ENCODE data around the gene FGF11.
"Not testable (repeated sequence)": the region's sequence is repeated elsewhere in the genome, so short reads cannot be mapped to it uniquely, and the experiment has no call there.

Gene FGF11

DNA sequence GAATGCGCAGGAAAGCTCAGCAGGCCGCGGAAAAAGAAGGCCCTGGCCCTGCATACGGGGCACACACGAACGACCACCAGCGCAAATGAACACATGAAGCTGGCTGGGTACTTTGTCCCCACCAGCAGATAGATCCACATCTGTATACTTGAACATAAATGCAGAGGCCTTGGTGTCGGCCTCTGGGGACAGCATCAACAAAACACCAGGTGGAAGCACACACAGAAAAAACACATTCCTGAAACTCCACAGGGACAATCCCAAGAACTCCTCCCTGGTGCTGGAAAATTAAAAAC is 40.7 kb downstream of the FGF11 start:
- no peak for DNase-seq (ENCODE audit: low spot score)

DNA sequence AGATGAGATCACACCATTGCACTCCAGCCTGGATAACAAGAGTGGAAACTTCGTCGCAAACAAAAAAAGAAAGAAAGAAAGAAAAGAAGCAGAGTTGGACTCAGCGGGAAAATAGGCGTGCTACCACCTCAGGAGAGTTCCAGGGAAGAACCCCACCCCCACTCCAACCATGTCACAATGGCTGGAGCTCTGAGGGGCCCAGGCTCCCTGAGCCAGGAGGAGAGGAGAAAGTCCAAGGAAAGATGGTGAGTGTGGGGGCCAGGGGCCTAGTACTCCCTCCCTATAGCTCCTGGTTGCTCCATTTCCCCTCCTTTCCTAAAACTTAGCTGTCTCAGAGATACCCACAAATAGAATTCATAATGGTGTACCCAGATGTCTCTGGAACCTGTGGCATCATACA is 42.0 kb downstream of the FGF11 start, which contains the start of gene SLC35G6:
Gene SLC35G6, plus strand, starts transcription at position 172 of the 400 bp plus-strand sequence. Its CDS starts 71 bp downstream, at position 243.
- not testable (repeated sequence) for DNase-seq (ENCODE audit: low spot score)

DNA sequence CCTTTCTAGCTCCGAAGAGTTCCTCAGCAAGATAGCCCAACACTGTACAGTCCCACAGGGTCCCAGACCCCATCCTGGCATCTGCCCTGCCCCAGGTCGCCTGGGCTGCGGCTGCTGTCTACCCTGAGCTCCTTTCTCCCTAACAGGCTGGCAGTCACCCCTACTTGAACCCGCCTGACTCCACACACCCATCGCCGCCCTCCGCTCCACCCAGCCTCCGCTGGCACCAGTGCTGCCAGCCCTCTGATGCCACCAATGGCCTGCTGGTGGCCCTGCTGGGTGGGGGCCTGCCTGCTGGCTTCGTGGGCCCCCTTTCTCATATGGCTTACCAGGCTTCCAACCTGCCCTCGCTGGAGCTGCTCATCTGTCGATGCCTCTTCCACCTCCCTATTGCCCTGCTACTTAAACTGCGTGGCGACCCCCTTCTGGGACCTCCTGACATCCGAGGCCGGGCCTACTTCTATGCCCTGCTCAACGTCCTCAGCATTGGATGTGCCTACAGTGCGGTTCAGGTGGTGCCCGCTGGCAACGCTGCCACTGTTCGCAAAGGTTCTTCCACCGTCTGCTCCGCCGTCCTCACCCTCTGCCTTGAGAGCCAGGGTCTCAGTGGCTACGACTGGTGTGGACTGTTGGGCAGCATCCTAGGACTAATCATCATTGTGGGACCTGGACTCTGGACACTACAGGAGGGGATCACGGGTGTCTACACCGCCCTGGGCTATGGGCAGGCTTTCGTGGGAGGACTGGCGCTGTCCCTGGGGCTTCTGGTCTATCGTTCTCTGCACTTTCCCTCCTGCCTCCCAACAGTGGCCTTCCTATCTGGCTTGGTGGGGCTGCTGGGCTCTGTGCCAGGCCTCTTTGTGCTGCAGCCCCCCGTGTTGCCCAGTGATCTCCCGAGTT is 42.8 kb downstream of the FGF11 start:
- not testable (repeated sequence) for DNase-seq (ENCODE audit: low spot score)

DNA sequence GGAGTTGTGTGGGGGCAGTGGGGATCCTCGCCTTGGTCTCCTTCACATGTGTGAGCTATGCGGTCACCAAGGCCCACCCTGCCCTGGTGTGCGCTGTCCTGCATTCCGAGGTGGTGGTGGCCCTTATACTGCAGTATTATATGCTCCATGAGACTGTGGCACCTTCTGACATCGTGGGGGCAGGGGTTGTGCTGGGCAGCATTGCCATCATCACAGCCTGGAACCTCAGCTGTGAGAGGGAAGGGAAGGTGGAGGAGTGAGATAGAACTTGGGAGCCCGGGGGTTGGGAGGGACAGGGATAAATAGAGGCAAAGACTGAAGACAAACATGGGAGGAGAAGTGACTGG is 43.4 kb downstream of the FGF11 start:
- DNase-seq (ENCODE audit: low spot score) = not testable (repeated sequence)

DNA sequence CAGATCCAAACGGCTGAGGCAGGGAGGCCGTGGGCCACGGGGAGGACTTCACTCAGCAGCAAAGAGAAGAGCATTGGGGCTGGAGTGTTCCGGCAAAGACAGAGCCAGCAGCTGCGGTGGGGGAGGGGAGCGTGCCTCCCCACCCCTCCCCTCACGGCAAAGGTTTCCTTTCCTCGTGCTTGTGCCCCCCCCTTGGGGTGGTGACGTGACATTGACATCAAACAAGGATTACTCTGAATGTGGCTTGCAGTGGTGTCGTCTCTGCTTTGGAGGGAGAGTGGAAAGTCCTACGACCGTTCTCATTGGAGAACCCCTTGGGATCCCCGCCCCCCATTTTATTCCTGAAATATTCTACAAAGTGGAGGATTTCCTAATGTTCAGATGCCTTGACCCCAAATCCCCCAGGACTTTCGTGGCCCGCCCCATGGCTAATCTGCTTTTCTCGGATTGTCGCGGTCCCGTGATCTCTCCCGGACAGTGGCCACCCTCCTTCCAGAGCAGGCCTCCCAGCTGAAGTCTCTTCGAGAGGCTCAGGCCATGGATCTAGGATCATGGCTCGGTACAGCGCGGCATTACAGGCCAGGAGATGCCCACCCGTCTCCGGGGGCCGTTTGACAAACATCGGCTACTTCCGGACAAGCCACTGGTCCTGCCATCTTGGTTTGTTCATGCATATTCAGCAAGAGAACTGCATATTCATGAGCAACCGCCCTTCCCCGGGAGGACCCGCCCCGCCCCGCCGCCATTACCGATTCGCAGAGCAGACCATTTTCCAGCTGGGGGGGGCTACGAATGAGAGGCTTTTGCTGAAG is 44.1 kb downstream of the FGF11 start:
- DNase-seq (ENCODE audit: low spot score) = peak; percentile 83

DNA sequence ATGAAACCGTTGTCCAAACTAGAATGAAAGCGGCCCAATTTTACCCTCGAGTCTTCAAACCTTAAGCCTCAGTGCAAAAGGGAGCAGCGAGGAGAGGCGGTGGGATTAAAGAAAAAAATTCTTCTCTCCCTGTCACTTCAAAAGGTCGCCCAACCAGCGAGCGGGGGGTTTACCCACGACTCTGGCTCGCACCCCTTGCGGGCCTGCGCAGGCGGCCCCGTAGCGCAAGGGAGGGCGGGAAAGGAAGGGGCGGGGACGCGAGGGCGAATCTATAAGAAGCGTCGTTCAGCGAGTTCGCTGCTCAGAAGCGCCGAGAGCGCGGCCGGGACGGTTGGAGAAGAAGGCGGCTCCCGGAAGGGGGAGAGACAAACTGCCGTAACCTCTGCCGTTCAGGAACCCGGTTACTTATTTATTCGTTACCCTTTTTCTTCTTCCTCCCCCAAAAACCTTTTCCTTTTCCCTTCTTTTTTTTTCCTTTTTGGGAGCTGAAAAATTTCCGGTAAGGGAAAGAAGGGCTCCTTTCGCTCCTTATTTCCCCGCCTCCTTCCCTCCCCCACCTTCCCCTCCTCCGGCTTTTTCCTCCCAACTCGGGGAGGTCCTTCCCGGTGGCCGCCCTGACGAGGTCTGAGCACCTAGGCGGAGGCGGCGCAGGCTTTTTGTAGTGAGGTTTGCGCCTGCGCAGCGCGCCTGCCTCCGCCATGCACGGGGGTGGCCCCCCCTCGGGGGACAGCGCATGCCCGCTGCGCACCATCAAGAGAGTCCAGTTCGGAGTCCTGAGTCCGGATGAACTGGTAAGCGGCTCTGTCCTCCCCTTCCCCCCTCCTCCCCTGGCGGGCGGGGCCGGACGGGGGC is 45.0 kb downstream of the FGF11 start, which contains the start of gene POLR2A:
Gene POLR2A, plus strand, starts transcription at position 300 of the 852 bp plus-strand sequence.
- DNase-seq (ENCODE audit: low spot score) = peak; percentile 100

DNA sequence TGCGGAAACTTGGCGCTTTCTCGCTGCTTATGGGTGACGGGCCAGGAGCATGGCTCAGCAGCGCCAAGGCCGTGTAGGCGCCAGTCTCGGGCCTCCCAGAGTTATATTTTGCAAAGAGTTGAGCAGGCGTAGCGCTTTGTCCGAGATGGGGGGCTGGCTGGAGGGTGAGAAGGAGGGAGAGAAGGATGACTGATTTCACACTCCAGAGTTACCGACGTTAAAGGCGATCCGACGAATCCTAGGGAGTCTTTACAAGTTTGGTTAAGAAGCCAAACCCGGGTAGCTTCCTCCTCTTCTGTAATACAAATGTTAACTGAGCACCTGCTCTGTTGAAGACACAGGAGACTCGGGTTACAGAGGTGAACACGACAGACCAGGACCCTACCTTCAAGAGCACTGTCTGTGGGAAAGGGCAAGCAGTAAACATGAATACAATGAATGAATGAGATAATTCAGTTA is 45.6 kb downstream of the FGF11 start:
- DNase-seq (ENCODE audit: low spot score) = no peak

DNA sequence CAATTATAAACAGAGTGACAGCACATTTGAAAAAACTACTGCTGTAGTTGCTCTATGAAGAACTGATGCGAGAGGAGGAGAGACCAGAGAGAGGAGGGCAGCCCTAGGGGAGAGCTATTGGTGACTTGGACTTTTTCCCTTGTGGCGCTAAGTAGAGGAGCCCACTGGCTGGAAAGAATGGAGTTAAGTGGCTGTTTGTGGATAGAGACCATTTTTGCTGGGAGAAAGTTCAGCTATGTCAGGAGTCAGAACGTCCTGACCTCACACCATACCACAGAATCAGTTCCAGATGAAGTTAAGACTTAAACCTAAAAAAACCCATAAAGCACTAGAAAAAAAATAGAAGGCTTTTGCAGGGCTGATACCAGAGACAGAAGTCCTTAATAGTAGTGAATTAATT is 46.9 kb downstream of the FGF11 start:
- DNase-seq (ENCODE audit: low spot score) = no peak

DNA sequence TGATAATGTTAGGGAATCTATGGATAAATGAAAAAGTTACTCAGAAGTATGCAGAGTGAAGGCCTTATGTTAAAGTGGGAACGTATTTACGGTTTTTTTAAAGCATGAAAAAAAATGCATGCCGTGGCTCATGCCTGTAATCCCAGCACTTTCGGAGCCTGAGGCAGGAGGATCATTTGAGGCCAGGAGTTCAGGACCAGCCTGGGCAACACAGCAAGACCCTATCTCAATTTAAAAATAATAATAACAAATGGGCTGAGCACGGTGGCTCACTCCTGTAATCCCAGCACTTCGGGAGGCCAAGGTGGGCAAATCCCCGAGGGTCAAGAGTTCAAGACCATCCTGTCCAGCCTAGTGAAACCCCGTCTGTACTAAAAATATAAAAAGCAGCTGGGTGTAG is 50.8 kb downstream of the FGF11 start:
- DNase-seq (ENCODE audit: low spot score) = no peak

DNA sequence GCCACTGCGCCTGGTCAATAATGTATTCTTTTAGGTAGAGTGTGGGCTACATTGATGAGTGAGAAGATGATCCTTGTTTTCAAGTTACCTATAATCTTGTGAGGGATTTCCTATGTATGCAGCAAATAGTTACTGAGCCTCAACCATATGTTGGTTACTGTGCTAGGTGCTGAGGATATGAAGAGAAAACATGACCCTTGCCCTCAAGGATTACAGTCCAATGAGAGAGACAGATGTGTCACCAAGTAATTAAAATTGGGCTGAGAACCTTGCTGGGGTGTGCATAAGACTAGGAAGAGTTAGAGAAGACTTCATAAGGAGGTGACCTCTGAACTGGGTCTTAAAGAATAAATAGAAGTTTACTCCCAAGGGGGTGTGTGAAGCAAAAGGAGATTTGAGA is 52.3 kb downstream of the FGF11 start:
- no peak for DNase-seq (ENCODE audit: low spot score)

DNA sequence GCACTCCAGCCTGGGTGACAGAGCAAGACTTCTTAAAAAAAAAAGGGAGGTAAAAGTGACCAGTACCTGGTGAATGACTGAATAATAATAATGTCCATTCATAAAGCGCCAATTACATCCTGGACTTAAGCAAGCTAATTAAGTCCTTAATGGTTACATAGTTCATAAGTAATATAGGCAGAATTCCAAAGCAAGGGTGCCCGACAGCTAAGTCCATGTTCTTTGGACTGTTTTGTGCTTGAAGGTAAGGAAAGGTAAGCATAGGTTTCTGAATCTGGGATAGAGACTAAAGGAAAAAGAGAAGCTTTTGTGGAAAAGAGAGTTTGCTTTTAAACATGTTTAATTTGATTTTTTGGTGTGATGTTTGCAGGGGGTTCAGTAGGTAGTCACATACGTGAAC is 54.6 kb downstream of the FGF11 start:
- DNase-seq (ENCODE audit: low spot score) = no peak
